Bronchial epithelial cell (primary cell): ENCODE data around the gene EPC2. TPM values are rescaled to one million over a fixed set of nuclear protein-coding genes. Genes with fewer than 3 reads are reported as not detected.

Experiments used
- DNase-seq: peaks from one replicate; pipeline ENCODE4 v3.0.0-alpha.2; 2010; ENCODE audit warnings: low read depth
- FAIRE-seq: peaks from 2 replicates; lab custom pipeline; 2011; peaks lifted over from hg19 to GRCh38; lab: Jason Lieb, UNC
- H3K27me3 ChIP-seq: 2 replicates; pipeline ENCODE4 v1.5.1; 2011; ENCODE audit warnings: low read length; ENCODE audit not compliant: control insufficient read depth, insufficient read depth
- H3K36me3 ChIP-seq: 2 replicates; pipeline ENCODE4 v1.5.1; 2011; ENCODE audit warnings: low read length; ENCODE audit not compliant: control insufficient read depth, insufficient read depth
- H3K4me3 ChIP-seq: 2 replicates; pipeline ENCODE4 v1.5.1; 2011; ENCODE audit warnings: mild to moderate bottlenecking, low read depth, low read length, control low read depth
- total RNA-seq: library from RNA; depleted of rRNA; stranded (reverse); fragments of >200 nt; gene quantifications from 2 replicates; pipeline ENCODE4 v1.2.1, GENCODE V29; 2014
- TF ChIP-seq, protein P1 (sequence below): IDR thresholded peaks from 2 replicates; pipeline ENCODE4 v1.5.1; 2011; ENCODE audit warnings: mild to moderate bottlenecking, moderate library complexity, low read length, control low read depth, inconsistent platforms; ENCODE audit not compliant: insufficient read depth, severe bottlenecking

The EPC2 gene
- total RNA-seq, 1 donor from 2014 or later = 10.8 TPM

DNA sequence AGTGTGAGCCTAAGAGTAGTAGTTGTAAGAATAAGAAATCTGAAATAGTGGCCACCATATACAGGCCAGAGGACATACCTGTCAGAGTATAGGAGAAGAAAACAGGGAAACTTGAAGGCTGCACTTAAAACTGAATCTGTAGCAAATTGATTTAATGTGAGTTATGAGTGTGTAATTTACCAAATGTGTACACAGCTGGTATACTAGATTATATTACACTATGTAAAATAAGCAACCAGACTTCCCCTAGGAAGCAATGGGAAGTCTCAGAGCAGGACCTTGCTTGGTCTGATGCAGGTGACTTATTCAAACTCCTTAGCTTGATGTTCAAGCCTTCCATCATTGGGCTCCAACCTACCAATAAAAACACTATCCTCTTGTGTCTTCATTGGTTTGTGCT lies 17.3 kb upstream of the EPC2 start:
- no peak for FAIRE-seq
- peaks cover 1% of the 10 kb centered on the region for H3K27me3 ChIP-seq
- no peak for DNase-seq
- H3K4me3 ChIP-seq = no peak overlapping the region
- TF ChIP-seq, protein P1, sequence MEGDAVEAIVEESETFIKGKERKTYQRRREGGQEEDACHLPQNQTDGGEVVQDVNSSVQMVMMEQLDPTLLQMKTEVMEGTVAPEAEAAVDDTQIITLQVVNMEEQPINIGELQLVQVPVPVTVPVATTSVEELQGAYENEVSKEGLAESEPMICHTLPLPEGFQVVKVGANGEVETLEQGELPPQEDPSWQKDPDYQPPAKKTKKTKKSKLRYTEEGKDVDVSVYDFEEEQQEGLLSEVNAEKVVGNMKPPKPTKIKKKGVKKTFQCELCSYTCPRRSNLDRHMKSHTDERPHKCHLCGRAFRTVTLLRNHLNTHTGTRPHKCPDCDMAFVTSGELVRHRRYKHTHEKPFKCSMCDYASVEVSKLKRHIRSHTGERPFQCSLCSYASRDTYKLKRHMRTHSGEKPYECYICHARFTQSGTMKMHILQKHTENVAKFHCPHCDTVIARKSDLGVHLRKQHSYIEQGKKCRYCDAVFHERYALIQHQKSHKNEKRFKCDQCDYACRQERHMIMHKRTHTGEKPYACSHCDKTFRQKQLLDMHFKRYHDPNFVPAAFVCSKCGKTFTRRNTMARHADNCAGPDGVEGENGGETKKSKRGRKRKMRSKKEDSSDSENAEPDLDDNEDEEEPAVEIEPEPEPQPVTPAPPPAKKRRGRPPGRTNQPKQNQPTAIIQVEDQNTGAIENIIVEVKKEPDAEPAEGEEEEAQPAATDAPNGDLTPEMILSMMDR = no peak
- no peaks in the 10 kb centered on the region for H3K36me3 ChIP-seq

DNA sequence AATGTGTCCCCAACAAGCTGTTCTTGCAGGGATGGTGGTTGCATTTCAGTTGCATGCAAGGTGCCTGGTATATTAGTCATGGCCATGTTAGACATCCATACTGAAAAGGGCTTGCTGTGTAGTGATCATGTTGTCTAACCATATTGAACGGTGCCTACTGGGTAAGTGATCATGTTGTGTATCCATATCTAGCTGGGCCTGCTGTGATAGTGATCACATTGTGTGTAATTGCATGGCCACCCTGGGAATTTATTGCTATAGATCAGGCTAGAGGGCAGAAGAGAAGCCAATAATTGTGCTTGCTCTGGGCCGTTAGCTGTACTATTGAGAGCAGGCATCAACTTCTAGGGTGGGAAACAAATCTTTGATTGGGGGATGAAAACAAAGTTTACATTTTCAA lies 9.8 kb upstream of the EPC2 start:
- Histone ChIP-seq H3K36me3 (no peaks in the 10 kb centered on the region), H3K27me3 (peaks cover 2% of the 10 kb centered on the region), H3K4me3 (no peak overlapping the region)
- FAIRE-seq (no peak), DNase-seq (no peak)
- TF ChIP-seq, protein P1 = no peak

DNA sequence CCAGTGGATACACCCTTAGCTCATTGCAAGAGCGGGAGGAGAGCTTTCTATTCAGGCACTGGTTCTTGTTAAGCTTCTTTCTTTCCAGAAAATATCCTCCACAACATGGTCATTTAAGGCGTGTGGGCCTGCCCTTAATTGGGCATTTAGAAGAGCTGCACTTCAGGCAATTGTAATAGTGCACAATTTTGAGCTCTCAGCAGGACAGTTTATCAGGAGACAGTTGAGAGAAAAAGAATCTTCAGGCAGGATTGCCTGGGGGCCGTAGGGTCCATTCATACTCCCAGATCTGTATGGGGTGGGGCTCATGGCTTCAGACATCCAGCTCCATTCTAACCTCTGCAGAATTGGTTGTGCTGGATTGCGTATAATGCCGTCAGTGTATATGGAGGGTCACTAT lies 6.0 kb upstream of the EPC2 start:
- H3K36me3 ChIP-seq = no peaks in the 10 kb centered on the region
- TF ChIP-seq, protein P1 = no peak
- DNase-seq = no peak
- H3K4me3 ChIP-seq = no peak overlapping the region
- no peak for FAIRE-seq
- peaks cover 2% of the 10 kb centered on the region for H3K27me3 ChIP-seq

DNA sequence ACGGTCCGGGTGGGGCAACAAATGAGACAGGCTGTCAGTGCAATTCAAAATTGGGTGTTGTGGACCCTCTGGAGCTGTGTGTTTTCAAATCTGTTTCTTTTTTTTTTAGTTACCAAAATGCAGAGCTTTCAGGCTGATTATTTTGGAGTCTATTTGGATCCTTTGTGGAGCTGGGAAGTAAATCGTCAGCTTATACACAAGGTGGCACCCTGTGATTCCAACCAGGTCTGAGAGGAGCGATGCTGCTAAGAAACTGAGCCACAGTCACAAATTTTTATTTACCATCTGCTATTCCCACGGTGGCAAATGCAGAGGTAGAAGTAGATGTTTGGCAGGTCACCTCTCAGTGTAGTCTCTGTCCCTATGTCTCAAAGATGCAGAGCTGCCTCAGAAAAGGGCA lies 3.8 kb upstream of the EPC2 start:
- FAIRE-seq (no peak), DNase-seq (no peak)
- TF ChIP-seq, protein P1 = no peak
- H3K36me3 ChIP-seq = no peaks in the 10 kb centered on the region
- no peak overlapping the region for H3K4me3 ChIP-seq
- no peaks in the 10 kb centered on the region for H3K27me3 ChIP-seq

DNA sequence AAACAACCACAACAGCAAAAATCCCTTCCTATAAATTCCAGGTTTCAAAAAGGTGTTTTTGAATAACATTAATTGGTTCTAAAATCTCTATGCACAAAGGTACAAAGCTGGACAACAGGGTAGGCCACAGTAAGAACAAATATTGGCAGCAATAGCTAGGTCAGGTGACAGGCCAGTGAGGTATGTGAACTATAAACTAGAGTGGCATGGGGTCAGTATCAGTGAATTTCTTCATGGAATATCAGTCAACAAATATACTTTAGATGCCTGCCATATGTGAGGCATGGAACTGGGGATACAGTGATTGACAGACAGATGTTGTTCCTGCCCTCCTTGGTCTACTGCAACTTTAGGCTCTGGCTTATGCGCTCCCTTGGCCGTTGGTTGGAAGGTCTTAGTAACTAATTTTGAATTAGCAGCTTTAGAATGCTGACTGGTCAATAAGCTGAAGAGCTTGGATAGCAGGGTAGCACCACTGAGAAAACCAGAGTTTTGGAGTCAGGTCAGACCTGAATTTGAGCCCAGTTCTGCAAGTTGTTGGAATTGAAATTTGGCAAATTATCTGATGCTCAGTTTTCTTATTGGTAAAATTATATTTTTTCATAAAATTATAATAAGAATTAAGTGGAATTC lies 2.3 kb upstream of the EPC2 start:
- Histone ChIP-seq H3K36me3 (no peaks in the 10 kb centered on the region), H3K4me3 (no peak overlapping the region), H3K27me3 (no peaks in the 10 kb centered on the region)
- TF ChIP-seq, protein P1 = no peak
- DNase-seq (no peak), FAIRE-seq (no peak)

DNA sequence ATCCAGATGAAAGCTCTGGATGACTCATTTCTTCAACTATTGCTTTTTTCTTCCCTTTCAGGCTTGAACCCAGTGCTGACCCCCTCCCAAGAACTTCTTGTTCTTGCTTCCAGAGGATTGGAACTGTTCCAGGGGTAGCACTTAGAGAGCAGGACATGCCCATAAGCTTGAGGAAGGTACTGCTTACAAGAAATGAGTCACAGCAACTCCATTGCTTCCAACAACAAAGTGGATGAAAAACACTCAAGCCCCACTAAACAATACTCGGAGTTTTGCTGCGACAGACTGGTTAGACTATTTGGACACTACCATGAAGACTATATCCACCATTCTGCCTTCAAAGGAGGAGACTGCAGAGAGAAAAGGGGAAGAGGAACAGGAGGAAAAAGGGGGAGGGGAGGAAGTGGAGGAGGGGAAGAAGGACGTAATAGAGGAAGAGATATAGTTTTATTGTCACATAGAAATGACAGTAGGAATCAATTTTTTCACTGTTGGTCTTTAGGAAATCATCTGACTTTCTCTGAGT lies 1.6 kb upstream of the EPC2 start:
- H3K27me3 ChIP-seq = no peaks in the 10 kb centered on the region
- H3K36me3 ChIP-seq = no peaks in the 10 kb centered on the region
- FAIRE-seq (no peak), DNase-seq (peak; percentile 64)
- no peak overlapping the region for H3K4me3 ChIP-seq
- TF ChIP-seq, protein P1 = no peak
